Fibroblast of lung (primary cell): ENCODE data around the gene CCNL1. TPM values are rescaled to one million over a fixed set of nuclear protein-coding genes. Genes with fewer than 3 reads are reported as not detected.

ENCODE experiments used
- DNase-seq, 2 donors: peaks; one replicate each; pipeline versions ENCODE4 v3.0.0 to v3.0.0-alpha.2; 2010; ENCODE audit warnings: low read depth in 2 of 2
- H2AFZ ChIP-seq: 2 replicates; pipeline ENCODE4 v1.5.1; 2012; ENCODE audit warnings: low read length, control low read depth, inconsistent platforms
- H3K27ac ChIP-seq: 2 replicates; pipeline ENCODE4 v1.5.1; 2011; ENCODE audit warnings: low read length, control low read depth; ENCODE audit not compliant: insufficient read depth
- H3K27me3 ChIP-seq: 2 replicates; pipeline ENCODE4 v1.5.1; 2011; ENCODE audit warnings: mild to moderate bottlenecking, low read length; ENCODE audit not compliant: control insufficient read depth, insufficient read depth
- H3K36me3 ChIP-seq: 2 replicates; pipeline ENCODE4 v1.5.1; 2011; ENCODE audit warnings: low read length; ENCODE audit not compliant: control insufficient read depth, insufficient read depth
- H3K4me1 ChIP-seq: 2 replicates; pipeline ENCODE4 v1.5.1; 2011; ENCODE audit warnings: low read length; ENCODE audit not compliant: control insufficient read depth, insufficient read depth; ENCODE audit errors: extremely low read depth
- H3K4me2 ChIP-seq: 2 replicates; pipeline ENCODE4 v1.5.1; 2011; ENCODE audit warnings: low read length, control low read depth; ENCODE audit not compliant: insufficient read depth; ENCODE audit errors: extremely low read depth
- H3K4me3 ChIP-seq, 4 experiments: fragments of 200-600 bp in 1 of 4; sonication (generic) in 1 of 4; replicated peaks in 1 of 4; 2 replicates each; pipeline ENCODE4 v1.5.1; 2011 to 2016; ENCODE audit warnings: low read length in 4 of 4, low read depth in 3 of 4, mild to moderate bottlenecking in 3 of 4, control low read depth in 2 of 4, inconsistent platforms in 1 of 4, mixed read lengths in 1 of 4; ENCODE audit not compliant: insufficient read depth in 1 of 4; ENCODE audit errors: control extremely low read depth in 1 of 4
- H3K79me2 ChIP-seq: 2 replicates; pipeline ENCODE4 v1.5.1; 2012; ENCODE audit warnings: mild to moderate bottlenecking, low read length, inconsistent platforms; ENCODE audit not compliant: control insufficient read depth, insufficient read depth
- H3K9ac ChIP-seq: 2 replicates; pipeline ENCODE4 v1.5.1; 2011; ENCODE audit warnings: mild to moderate bottlenecking, low read length, control low read depth; ENCODE audit not compliant: insufficient read depth
- H3K9me3 ChIP-seq: 2 replicates; pipeline ENCODE4 v1.5.1; 2012; ENCODE audit warnings: low read depth, low read length; ENCODE audit not compliant: control insufficient read depth, insufficient read depth
- H4K20me1 ChIP-seq: 2 replicates; pipeline ENCODE4 v1.5.1; 2011; ENCODE audit warnings: low read length; ENCODE audit not compliant: control insufficient read depth, insufficient read depth; ENCODE audit errors: extremely low read depth
- CTCF ChIP-seq, 2 donors: IDR thresholded peaks in 1 of 2; conservative IDR thresholded peaks in 1 of 2; 1 replicate in 1 of 2; 2 replicates in 1 of 2; pipeline ENCODE4 v1.5.1; 2011 to 2012; ENCODE audit warnings: low read length in 2 of 2, control low read depth in 1 of 2, inconsistent platforms in 1 of 2, low read depth in 1 of 2, mild to moderate bottlenecking in 1 of 2
- EZH2 ChIP-seq: IDR thresholded peaks from 2 replicates; pipeline ENCODE4 v1.5.1; 2012; ENCODE audit warnings: low read length, control low read depth, mild to moderate bottlenecking; ENCODE audit errors: missing control alignments
- polyA plus RNA-seq, 2 donors: library from polyadenylated mRNA; depleted of rRNA in 1 of 2; stranded (reverse) in 1 of 2; unstranded in 1 of 2; fragments of >200 nt; gene quantifications; 2 replicates each; pipeline ENCODE4 v1.2.1, GENCODE V29; 2011 to 2012; ENCODE audit warnings: missing spikeins in 1 of 2
- total RNA-seq: library from RNA; depleted of rRNA; stranded (reverse); fragments of >200 nt; gene quantifications from 2 replicates; pipeline ENCODE4 v1.2.1, GENCODE V29; 2014

CCNL1 gene
- total and polyA plus RNA-seq, 2 donors (not counting 1 experiment from before 2014, with no cell fraction given), result 63.8 to 219 TPM

GRCh38 chr3:157160658-157161424 lies 894 bp upstream of the CCNL1 start:
- TF ChIP-seq CTCF (conservative IDR thresholded peaks at IDR 0.05 in 1 of 2, IDR thresholded peaks at IDR 0.05 in 1 of 2; ENCODE audit: low read depth in 1 of 2, low read length in 2 of 2) (no peak), EZH2 (no peak)
- peak overlapping the region; percentile 67 for H3K4me2 ChIP-seq
- peak overlapping the region; percentile 100 for H3K9ac ChIP-seq
- H3K27me3 ChIP-seq, result no peaks in the 10 kb centered on the region
- H3K36me3 ChIP-seq, result peaks cover 6% of the 10 kb centered on the region
- no peak overlapping the region for H2AFZ ChIP-seq
- H3K27ac ChIP-seq, result peak overlapping the region; percentile 100
- no peaks in the 10 kb centered on the region for H3K9me3 ChIP-seq
- DNase-seq, result peak; percentile 92 to 96
- peak overlapping the region; percentile 52 to 77 (median 68) for H3K4me3 ChIP-seq
- H3K4me1 ChIP-seq, result peaks cover 6% of the 10 kb centered on the region
- H4K20me1 ChIP-seq, result peaks cover 8% of the 10 kb centered on the region
- H3K79me2 ChIP-seq, result peaks cover 41% of the 10 kb centered on the region

GRCh38 chr3:157159037-157159761 lies 748 bp downstream of the CCNL1 start:
- Histone ChIP-seq H3K79me2 (peaks cover 57% of the 10 kb centered on the region), H3K4me2 (peak overlapping the region; percentile 95), H2AFZ (no peak overlapping the region), H3K27me3 (no peaks in the 10 kb centered on the region), H4K20me1 (peaks cover 10% of the 10 kb centered on the region), H3K9me3 (no peaks in the 10 kb centered on the region), H3K4me3 (peak overlapping the region; percentile 52 to 99 (median 72)), H3K36me3 (peaks cover 6% of the 10 kb centered on the region), H3K4me1 (peaks cover 6% of the 10 kb centered on the region), H3K27ac (peak overlapping the region; percentile 100), H3K9ac (peak overlapping the region; percentile 100)
- TF ChIP-seq EZH2 (no peak), CTCF (conservative IDR thresholded peaks at IDR 0.05 in 1 of 2, IDR thresholded peaks at IDR 0.05 in 1 of 2; ENCODE audit: low read depth in 1 of 2, low read length in 2 of 2) (peak in 1 of 2 donors; percentile 21)
- peak; percentile 45 to 51 for DNase-seq

- Histone ChIP-seq H3K36me3 (peaks cover 6% of the 10 kb centered on the region), H3K9me3 (no peaks in the 10 kb centered on the region), H3K27ac (peak overlapping the region; percentile 100), H3K9ac (no peak overlapping the region), H3K79me2 (peaks cover 69% of the 10 kb centered on the region), H2AFZ (no peak overlapping the region), H3K27me3 (no peaks in the 10 kb centered on the region), H3K4me3 (peak overlapping the region; percentile 52 to 99 (median 72)), H3K4me1 (peaks cover 6% of the 10 kb centered on the region), H3K4me2 (peak overlapping the region; percentile 95), H4K20me1 (peaks cover 10% of the 10 kb centered on the region)
- no peak for DNase-seq
- TF ChIP-seq CTCF (conservative IDR thresholded peaks at IDR 0.05 in 1 of 2, IDR thresholded peaks at IDR 0.05 in 1 of 2; ENCODE audit: low read depth in 1 of 2, low read length in 2 of 2) (no peak), EZH2 (no peak)
These were observed 2.1 kb downstream of the CCNL1 start for GRCh38 chr3:157157836-157158235.
